GM18511 (cell line): ENCODE measurements around the gene ZNRF1.
"Not testable (repeated sequence)": the region's sequence is repeated elsewhere in the genome, so short reads cannot be mapped to it uniquely, and the experiment has no call there.

Experiments
- ATAC-seq: cut with Tn5 transposase; IDR thresholded peaks from one replicate; pipeline ENCODE4 v1.9.1; 2021; ENCODE audit warnings: mild to moderate bottlenecking, moderate library complexity; ENCODE audit not compliant: unreplicated experiment

ZNRF1 gene

GRCh38 chr16:75026239-75026891, 27.5 kb downstream of the ZNRF1 start:
- ATAC-seq, result not testable (repeated sequence)

GRCh38 chr16:75026892-75027391, 28.1 kb downstream of the ZNRF1 start:
- no peak for ATAC-seq

GRCh38 chr16:75027520-75028300, 28.9 kb downstream of the ZNRF1 start:
- ATAC-seq, result no peak

GRCh38 chr16:75028544-75029135, 29.8 kb downstream of the ZNRF1 start:
- no peak for ATAC-seq

GRCh38 chr16:75029854-75030253, 31.0 kb downstream of the ZNRF1 start:
- no peak for ATAC-seq

GRCh38 chr16:75032655-75033054, 33.8 kb downstream of the ZNRF1 start:
- ATAC-seq, result no peak

GRCh38 chr16:75035410-75035968, 36.7 kb downstream of the ZNRF1 start:
- no peak for ATAC-seq

- no peak for ATAC-seq
Measured at GRCh38 chr16:75038036-75038858, 39.4 kb downstream of the ZNRF1 start.

- no peak for ATAC-seq
Measured at GRCh38 chr16:75039941-75040340, 41.1 kb downstream of the ZNRF1 start.

GRCh38 chr16:75042426-75043174, 43.8 kb downstream of the ZNRF1 start:
- peak; percentile 9 for ATAC-seq

GRCh38 chr16:75043175-75043895, 44.5 kb downstream of the ZNRF1 start:
- peak; percentile 93 for ATAC-seq

- ATAC-seq, result no peak
Measured at GRCh38 chr16:75044800-75045361, 46.1 kb downstream of the ZNRF1 start.

- ATAC-seq, result no peak
Measured at GRCh38 chr16:75045424-75045823, 46.6 kb downstream of the ZNRF1 start.

GRCh38 chr16:75048054-75048453, 49.2 kb downstream of the ZNRF1 start:
- ATAC-seq, result no peak

GRCh38 chr16:75048530-75048929, 49.7 kb downstream of the ZNRF1 start:
- no peak for ATAC-seq

GRCh38 chr16:75052481-75053202, 53.8 kb downstream of the ZNRF1 start:
- ATAC-seq, result no peak

- ATAC-seq, result no peak
Measured at GRCh38 chr16:75053791-75054555, 55.1 kb downstream of the ZNRF1 start.

- no peak for ATAC-seq
Measured at GRCh38 chr16:75054556-75054947, 55.7 kb downstream of the ZNRF1 start.
